Thymus (tissue), 14 donors: Measurements from ENCODE around the gene ATP8B2. TPM values are rescaled to one million over a fixed set of nuclear protein-coding genes. Genes with fewer than 3 reads are reported as not detected.
"Not testable (repeated sequence)": the region's sequence is repeated elsewhere in the genome, so short reads cannot be mapped to it uniquely, and the experiment has no call there.

ENCODE experiments used
- DNase-seq, 9 donors: peaks; one replicate each; pipeline ENCODE4 v3.0.0-alpha.2; 2013; ENCODE audit warnings: low spot score in 9 of 9, low read depth in 6 of 9, missing footprints in 1 of 9
- H3K27ac ChIP-seq, 2 donors: one replicate each; pipeline ENCODE4 v1.5.1; 2013; ENCODE audit warnings: control low read depth in 1 of 2, low read depth in 1 of 2, low read length in 1 of 2, mild to moderate bottlenecking in 1 of 2, moderate library complexity in 1 of 2
- H3K27me3 ChIP-seq, 2 donors: one replicate each; pipeline ENCODE4 v1.5.1; 2013; ENCODE audit warnings: low read length in 1 of 2; ENCODE audit not compliant: control insufficient read depth in 2 of 2, insufficient read depth in 1 of 2
- H3K36me3 ChIP-seq, 2 donors: one replicate each; pipeline ENCODE4 v1.5.1; 2013; ENCODE audit warnings: low read length in 1 of 2, mild to moderate bottlenecking in 1 of 2, moderate library complexity in 1 of 2; ENCODE audit not compliant: control insufficient read depth in 2 of 2, insufficient read depth in 2 of 2
- H3K4me1 ChIP-seq, 2 donors: one replicate each; pipeline ENCODE4 v1.5.1; 2013; ENCODE audit warnings: low read length in 2 of 2; ENCODE audit not compliant: control insufficient read depth in 2 of 2, insufficient read depth in 2 of 2
- H3K4me3 ChIP-seq, 2 donors: one replicate each; pipeline ENCODE4 v1.5.1; 2013; ENCODE audit warnings: low read length in 2 of 2, control low read depth in 1 of 2, mild to moderate bottlenecking in 1 of 2
- H3K9me3 ChIP-seq, 2 donors: one replicate each; pipeline ENCODE4 v1.5.1; 2013; ENCODE audit warnings: low read length in 1 of 2, mild to moderate bottlenecking in 1 of 2; ENCODE audit not compliant: control insufficient read depth in 2 of 2, insufficient read depth in 1 of 2
- WGBS: extraction: QIAGEN DNeasy Blood & Tissue Kit; methylation state at CpG from one replicate; pipeline ENCODE4 v1.1.7; 2013; 5-methylcytosine and 5-hydroxymethylcytosine counted together
- long read RNA-seq, 10 donors: transcript quantifications; one replicate each; lab custom pipeline, GENCODE V29; 2026
- polyA plus RNA-seq: library from polyadenylated mRNA; stranded (reverse); fragments of 200-250 nt; gene quantifications from one replicate; pipeline ENCODE4 v1.2.3, GENCODE V29; 2013
- total RNA-seq: library from RNA; stranded (reverse); fragments of 120-200 nt; gene quantifications from one replicate; pipeline ENCODE4 v1.2.4, GENCODE V29; 2013
- donor health status: healthy.

The ATP8B2 gene
- total RNA-seq (23.0 TPM), polyA plus RNA-seq (15.5 TPM)
- long read RNA-seq, donor 1, partial matches to known transcripts = 0 of 1 reads
- long read RNA-seq, donor 1, other reads (novel, unspliced or antisense) = 0 of 1 reads
- long read RNA-seq, donor 2, partial matches to known transcripts = 0 of 2 reads
- long read RNA-seq, donor 2, other reads (novel, unspliced or antisense) = 0 of 2 reads
- long read RNA-seq, donor 3, partial matches to known transcripts = 0 of 3 reads
- long read RNA-seq, donor 3, other reads (novel, unspliced or antisense) = 0 of 3 reads
- long read RNA-seq, donor 4, partial matches to known transcripts = 8 of 8 reads
- long read RNA-seq, donor 4, other reads (novel, unspliced or antisense) = 0 of 8 reads
- long read RNA-seq, donor 5, partial matches to known transcripts = 0 of 1 reads
- long read RNA-seq, donor 5, other reads (novel, unspliced or antisense) = 0 of 1 reads
- long read RNA-seq, donor 6 = 0 reads
- long read RNA-seq, donor 7 = 0 reads
- long read RNA-seq, donor 8 = 0 reads
- long read RNA-seq, donor 9, partial matches to known transcripts = 20 of 20 reads
- long read RNA-seq, donor 9, other reads (novel, unspliced or antisense) = 0 of 20 reads
- long read RNA-seq, donor 10 = 0 reads

GRCh38 chr1:154324669-154325582 lies at the start of gene ATP8B2:
Gene ATP8B2, plus strand, starts transcription at chr1:154325525. Its CDS starts 2,617 bp downstream, at chr1:154328142.
- peak; percentile 61 to 92 (median 80) for DNase-seq
- Histone ChIP-seq H3K27ac (peak within 1 kb of the TSS; percentile 75 to 84), H3K4me1 (peaks cover 35 to 50% of the 10 kb centered on the region in 2 donors), H3K36me3 (no peaks in the 10 kb centered on the region), H3K4me3 (peak within 1 kb of the TSS; percentile 70 to 88), H3K27me3 (peaks cover 0 to 18% of the 10 kb centered on the region in 2 donors), H3K9me3 (no peaks in the 10 kb centered on the region)
- under 1% methylated on average over 56 of the region's 56 CpGs for WGBS

GRCh38 chr1:154276797-154277196 lies 48.5 kb upstream of the ATP8B2 start:
- DNase-seq = no peak
- Histone ChIP-seq H3K36me3 (peaks cover 7 to 16% of the 10 kb centered on the region in 2 donors), H3K27ac (no peak overlapping the region), H3K4me1 (peaks cover 0 to 13% of the 10 kb centered on the region in 2 donors), H3K27me3 (no peaks in the 10 kb centered on the region), H3K9me3 (no peaks in the 10 kb centered on the region), H3K4me3 (no peak overlapping the region)
- 96% methylated on average over 7 of the region's 7 CpGs for WGBS

DNA sequence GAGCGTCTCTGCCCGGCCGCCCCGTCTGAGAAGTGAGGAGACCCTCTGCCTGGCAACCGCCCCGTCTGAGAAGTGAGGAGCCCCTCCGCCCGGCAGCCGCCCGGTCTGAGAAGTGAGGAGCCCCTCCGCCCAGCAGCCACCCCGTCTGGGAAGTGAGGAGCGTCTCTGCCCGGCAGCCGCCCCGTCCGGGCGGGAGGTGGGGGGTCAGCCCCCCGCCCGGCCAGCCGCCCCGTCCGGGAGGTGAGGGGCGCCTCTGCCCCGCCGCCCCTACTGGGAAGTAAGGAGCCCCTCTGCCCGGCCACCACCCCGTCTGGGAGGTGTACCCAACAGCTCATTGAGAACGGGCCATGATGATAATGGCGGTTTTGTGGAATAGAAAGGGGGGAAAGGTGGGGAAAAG lies 37.7 kb upstream of the ATP8B2 start:
- not testable (repeated sequence) for H3K4me3 ChIP-seq, DNase-seq, H3K9me3 ChIP-seq, H3K27me3 ChIP-seq, H3K4me1 ChIP-seq, H3K27ac ChIP-seq, H3K36me3 ChIP-seq
- WGBS = 91% methylated on average over 27 of the region's 30 CpGs

- H3K27me3 ChIP-seq = no peaks in the 10 kb centered on the region
- 90% methylated on average over 3 of the region's 3 CpGs for WGBS
- DNase-seq = no peak
- H3K9me3 ChIP-seq = no peaks in the 10 kb centered on the region
- no peaks in the 10 kb centered on the region for H3K36me3 ChIP-seq
- no peaks in the 10 kb centered on the region for H3K4me1 ChIP-seq
- H3K4me3 ChIP-seq = no peak overlapping the region
- H3K27ac ChIP-seq = no peak overlapping the region
These were observed 36.7 kb upstream of the ATP8B2 start for GRCh38 chr1:154288661-154289060.

- H3K4me1 ChIP-seq = no peaks in the 10 kb centered on the region
- 100% methylated on average over 1 of the region's 1 CpG for WGBS
- H3K27me3 ChIP-seq = no peaks in the 10 kb centered on the region
These were observed 34.4 kb upstream of the ATP8B2 start for GRCh38 chr1:154290921-154291320.

GRCh38 chr1:154295408-154296235 lies 29.7 kb upstream of the ATP8B2 start:
- WGBS = 91% methylated on average over 8 of the region's 8 CpGs
- Histone ChIP-seq H3K36me3 (no peaks in the 10 kb centered on the region), H3K4me1 (no peaks in the 10 kb centered on the region)

More at GRCh38 chr1:154290921-154291320, 34.4 kb upstream of the ATP8B2 start:
- Histone ChIP-seq H3K36me3 (no peaks in the 10 kb centered on the region), H3K4me3 (no peak overlapping the region), H3K9me3 (peaks cover 0 to 18% of the 10 kb centered on the region in 2 donors), H3K27ac (no peak overlapping the region)
- DNase-seq = no peak

GRCh38 chr1:154301582-154301981 lies 23.7 kb upstream of the ATP8B2 start:
- no peak for DNase-seq
- Histone ChIP-seq H3K9me3 (no peaks in the 10 kb centered on the region), H3K36me3 (no peaks in the 10 kb centered on the region), H3K4me1 (no peaks in the 10 kb centered on the region), H3K27ac (no peak overlapping the region), H3K27me3 (no peaks in the 10 kb centered on the region), H3K4me3 (no peak overlapping the region)
- WGBS = 95% methylated on average over 1 of the region's 1 CpG

More at GRCh38 chr1:154295408-154296235, 29.7 kb upstream of the ATP8B2 start:
- no peaks in the 10 kb centered on the region for H3K27me3 ChIP-seq
- no peak for DNase-seq
- no peak overlapping the region for H3K4me3 ChIP-seq
- H3K27ac ChIP-seq = no peak overlapping the region
- H3K9me3 ChIP-seq = peaks cover 0 to 19% of the 10 kb centered on the region in 2 donors

DNA sequence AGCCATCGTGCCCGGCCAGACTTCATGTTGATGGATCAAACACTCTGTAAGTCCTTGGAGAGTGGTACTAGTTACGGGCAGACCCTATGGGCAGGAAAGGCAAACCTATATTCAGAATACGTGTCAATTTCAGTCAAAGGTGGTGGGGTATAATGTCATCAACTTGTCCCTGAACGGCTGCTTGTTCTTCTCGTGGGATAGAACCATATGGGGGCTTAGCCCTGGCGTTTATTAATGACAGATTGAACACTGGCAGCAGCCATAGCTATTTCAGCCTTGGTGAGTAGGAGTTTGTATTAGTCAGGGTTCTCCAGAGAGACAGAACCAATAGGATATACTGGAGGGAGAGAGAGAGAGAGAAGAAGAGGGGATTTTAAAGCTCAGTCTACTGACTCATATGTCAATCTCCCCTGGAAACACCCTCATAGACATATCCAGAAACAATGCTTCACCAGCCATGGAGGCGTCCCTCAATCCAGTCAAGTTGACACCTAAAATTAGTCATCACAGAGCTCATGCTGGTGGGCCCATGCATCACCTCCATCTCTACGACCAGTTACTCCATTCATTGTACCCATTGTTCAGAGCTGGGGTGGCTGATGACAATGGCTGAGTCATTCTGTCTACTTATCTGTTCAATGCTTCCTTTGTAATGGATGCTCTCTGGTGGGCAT lies 20.5 kb upstream of the ATP8B2 start:
- 92% methylated on average over 9 of the region's 9 CpGs for WGBS
- no peak for DNase-seq
- H3K4me1 ChIP-seq = no peaks in the 10 kb centered on the region
- H3K4me3 ChIP-seq = no peak overlapping the region
- no peaks in the 10 kb centered on the region for H3K36me3 ChIP-seq
- no peaks in the 10 kb centered on the region for H3K27me3 ChIP-seq
- peaks cover 0 to 4% of the 10 kb centered on the region in 2 donors for H3K9me3 ChIP-seq
- H3K27ac ChIP-seq = no peak overlapping the region
